ENCODE results near the gene RRBP1. TPM values are rescaled to one million over a fixed set of nuclear protein-coding genes. Genes with fewer than 3 reads are reported as not detected.
A peak's percentile ranks its signal among the peaks of the same experiment; 100 is the strongest.

RRBP1 gene
- total and polyA plus RNA-seq, 2 of the 4 experiments (the other 2 are of a cell fraction), result 90.2 to 136 TPM

- TF ChIP-seq, protein P1, sequence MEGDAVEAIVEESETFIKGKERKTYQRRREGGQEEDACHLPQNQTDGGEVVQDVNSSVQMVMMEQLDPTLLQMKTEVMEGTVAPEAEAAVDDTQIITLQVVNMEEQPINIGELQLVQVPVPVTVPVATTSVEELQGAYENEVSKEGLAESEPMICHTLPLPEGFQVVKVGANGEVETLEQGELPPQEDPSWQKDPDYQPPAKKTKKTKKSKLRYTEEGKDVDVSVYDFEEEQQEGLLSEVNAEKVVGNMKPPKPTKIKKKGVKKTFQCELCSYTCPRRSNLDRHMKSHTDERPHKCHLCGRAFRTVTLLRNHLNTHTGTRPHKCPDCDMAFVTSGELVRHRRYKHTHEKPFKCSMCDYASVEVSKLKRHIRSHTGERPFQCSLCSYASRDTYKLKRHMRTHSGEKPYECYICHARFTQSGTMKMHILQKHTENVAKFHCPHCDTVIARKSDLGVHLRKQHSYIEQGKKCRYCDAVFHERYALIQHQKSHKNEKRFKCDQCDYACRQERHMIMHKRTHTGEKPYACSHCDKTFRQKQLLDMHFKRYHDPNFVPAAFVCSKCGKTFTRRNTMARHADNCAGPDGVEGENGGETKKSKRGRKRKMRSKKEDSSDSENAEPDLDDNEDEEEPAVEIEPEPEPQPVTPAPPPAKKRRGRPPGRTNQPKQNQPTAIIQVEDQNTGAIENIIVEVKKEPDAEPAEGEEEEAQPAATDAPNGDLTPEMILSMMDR (conservative IDR thresholded peaks at IDR 0.05; ENCODE audit: low read depth, low read length), result peak; percentile 53
- TF ChIP-seq RAD21 (IDR thresholded peaks at IDR 0.05; ENCODE audit: low read length), result peak; percentile 70
- TF ChIP-seq MXI1 (IDR thresholded peaks at IDR 0.05; ENCODE audit: borderline replicate concordance, low read depth, low read length), result no peak
- TF ChIP-seq CEBPB (IDR thresholded peaks at IDR 0.05; ENCODE audit: low read depth, low read length), result no peak
Observed at GRCh38 chr20:17617212-17617867, 64.7 kb downstream of the RRBP1 start (continued).
